Loucy (cell line): ENCODE data around the gene ENTR1.

Experiments used
- EZH2phosphoT487 ChIP-seq: fragments of 200-600 bp; IDR thresholded peaks from 2 replicates; pipeline ENCODE4 v1.6.1; 2018; ENCODE audit warnings: antibody characterized with exemption, mild to moderate bottlenecking, moderate library complexity, borderline replicate concordance
- TF ChIP-seq, protein P1 (sequence below): fragments of 200-600 bp; sonication (generic); conservative IDR thresholded peaks from 2 replicates; pipeline ENCODE4 v1.5.1; 2014; ENCODE audit warnings: mild to moderate bottlenecking, antibody characterized with exemption, low read length

- TF ChIP-seq, protein P1, sequence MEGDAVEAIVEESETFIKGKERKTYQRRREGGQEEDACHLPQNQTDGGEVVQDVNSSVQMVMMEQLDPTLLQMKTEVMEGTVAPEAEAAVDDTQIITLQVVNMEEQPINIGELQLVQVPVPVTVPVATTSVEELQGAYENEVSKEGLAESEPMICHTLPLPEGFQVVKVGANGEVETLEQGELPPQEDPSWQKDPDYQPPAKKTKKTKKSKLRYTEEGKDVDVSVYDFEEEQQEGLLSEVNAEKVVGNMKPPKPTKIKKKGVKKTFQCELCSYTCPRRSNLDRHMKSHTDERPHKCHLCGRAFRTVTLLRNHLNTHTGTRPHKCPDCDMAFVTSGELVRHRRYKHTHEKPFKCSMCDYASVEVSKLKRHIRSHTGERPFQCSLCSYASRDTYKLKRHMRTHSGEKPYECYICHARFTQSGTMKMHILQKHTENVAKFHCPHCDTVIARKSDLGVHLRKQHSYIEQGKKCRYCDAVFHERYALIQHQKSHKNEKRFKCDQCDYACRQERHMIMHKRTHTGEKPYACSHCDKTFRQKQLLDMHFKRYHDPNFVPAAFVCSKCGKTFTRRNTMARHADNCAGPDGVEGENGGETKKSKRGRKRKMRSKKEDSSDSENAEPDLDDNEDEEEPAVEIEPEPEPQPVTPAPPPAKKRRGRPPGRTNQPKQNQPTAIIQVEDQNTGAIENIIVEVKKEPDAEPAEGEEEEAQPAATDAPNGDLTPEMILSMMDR, result no peak
- no peak for TF ChIP-seq EZH2phosphoT487
Measured at GRCh38 chr9:136454026-136454796, 43.8 kb upstream of the ENTR1 start.
